Activated T-helper 9 cell treated with anti-CD3 and anti-CD28 coated beads, Interleukin-2, amount 50 U/mL, for 16 hours (primary cell): ENCODE results near the gene KLK11.

ENCODE experiments used
- DNase-seq: peaks from one replicate; pipeline ENCODE4 v3.0.0-alpha.2; 2020; ENCODE audit warnings: low read depth

KLK11 gene, protein sequence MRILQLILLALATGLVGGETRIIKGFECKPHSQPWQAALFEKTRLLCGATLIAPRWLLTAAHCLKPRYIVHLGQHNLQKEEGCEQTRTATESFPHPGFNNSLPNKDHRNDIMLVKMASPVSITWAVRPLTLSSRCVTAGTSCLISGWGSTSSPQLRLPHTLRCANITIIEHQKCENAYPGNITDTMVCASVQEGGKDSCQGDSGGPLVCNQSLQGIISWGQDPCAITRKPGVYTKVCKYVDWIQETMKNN

DNA sequence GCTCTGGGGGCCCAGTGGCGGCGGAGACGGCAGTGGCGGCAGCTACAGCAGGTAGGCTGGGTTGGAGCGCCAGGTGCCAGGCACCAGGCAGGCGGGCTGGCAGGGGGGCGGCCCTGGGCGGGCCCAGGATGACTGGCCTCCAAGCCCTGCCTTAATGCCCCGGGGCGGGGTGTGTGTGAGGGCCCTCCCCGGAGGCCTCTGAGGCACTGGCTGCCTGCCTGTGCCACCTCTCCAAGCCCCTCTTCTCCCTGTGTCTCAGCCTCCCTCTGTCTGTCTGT is at the start of gene KLK11:
Gene KLK11, minus strand, starts transcription at position 63 of the 278 bp plus-strand sequence. CDS start 985 bp downstream, outside the sequence.
- DNase-seq, result no peak

DNA sequence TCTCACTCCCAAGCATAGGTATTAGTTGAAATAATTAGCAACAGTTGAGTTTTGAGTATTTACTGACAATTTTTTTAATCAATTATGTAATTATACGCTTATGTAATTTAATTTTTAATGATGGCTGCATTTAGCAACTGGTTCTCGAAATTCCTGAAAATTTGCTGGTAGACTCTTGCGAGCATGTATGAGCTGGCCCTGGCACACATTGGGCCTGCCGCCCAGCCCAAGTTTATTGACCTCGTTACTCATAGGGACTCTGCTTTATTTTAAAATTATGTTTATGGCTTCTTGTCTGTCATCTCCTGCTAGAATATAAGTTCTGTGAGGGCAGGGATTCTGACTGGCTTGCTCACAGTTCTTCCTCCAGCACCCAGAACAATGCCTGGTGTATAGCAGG is 49.6 kb upstream of the KLK11 start:
- no peak for DNase-seq

DNA sequence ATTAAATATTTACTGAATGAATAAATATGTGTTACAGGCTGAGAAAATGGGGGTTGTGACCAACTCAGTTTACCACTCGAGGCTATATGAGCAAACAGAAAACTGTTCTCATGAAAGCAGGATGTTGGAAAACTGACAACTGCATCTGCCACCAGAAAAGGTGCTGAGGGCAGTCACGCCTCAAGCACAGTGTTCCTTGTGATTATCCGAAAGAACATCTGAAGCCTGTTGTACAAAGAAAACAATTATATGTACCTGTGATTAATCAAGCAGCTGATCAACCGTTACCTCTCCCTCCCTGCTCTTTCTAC is 44.6 kb upstream of the KLK11 start:
- no peak for DNase-seq

DNA sequence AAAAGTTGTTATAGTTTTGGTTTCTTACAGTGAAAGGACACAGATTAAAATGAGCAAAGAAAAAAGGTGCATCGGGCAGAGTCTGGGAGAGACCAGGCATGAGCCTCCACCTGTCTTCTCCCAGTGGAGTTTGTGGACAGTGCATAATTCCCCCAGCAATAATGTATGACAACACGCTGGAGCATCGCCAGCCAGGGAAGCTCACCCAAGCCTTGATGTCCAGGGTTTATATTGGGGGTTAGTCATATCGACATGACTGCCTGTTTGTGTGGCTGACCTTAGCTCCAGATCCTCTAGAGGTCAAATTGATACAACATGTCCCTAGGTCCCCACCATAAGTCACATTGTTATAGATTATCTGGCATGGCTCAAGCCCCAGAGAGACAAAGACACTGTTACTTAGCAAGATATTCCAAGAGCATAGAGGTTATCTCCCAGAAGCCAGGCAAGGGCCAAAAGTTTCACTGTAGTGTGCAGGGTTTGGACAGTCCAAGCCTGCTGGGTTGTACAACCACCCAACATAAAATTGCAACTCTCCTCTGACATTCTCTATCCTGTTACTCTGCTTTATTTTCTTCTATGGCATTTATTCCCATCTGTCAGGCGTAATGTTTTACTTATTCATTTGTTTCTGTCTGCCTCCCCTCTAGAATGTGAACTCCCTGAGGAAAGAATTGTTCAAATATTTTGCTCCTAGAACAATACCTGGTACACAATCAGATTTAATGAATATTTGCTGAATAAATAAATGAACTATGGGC is 44.1 kb upstream of the KLK11 start:
- DNase-seq, result no peak

DNA sequence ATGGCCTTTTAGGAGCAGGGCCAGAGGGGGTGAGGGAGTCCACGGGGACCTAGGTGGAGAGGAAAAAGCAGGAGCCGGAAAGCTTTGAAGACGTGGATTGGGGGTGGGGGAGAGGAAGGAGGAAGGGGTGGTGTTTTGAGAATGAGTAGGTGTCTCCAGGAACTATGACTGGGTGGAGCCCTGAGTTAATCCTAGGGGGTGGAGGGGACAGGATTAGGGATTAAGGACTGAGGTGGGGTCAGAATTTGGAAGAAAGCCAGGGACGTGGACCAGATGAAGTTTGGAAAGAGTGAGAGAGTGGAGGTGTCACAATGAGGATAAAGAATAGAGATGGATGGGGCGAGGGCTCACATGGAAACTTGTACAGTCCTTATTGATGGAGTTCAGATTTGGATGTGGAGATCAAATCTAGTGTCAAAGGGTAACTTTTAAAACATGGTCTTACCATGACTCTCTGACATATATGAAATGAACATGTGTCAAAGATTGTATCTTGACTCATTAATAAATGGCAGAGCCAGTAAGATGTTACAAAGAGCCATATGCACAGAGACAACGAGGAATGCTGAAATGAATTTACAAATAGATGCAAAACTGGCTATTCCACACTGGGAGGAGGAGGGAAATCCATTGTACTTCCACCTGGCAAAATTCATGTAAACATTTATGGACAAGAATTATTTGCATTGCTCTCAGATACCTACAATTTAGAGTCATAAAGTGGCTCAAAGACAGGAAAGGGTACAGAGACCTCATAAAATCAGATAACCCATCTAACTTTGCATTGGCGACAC is 40.2 kb upstream of the KLK11 start:
- no peak for DNase-seq

DNA sequence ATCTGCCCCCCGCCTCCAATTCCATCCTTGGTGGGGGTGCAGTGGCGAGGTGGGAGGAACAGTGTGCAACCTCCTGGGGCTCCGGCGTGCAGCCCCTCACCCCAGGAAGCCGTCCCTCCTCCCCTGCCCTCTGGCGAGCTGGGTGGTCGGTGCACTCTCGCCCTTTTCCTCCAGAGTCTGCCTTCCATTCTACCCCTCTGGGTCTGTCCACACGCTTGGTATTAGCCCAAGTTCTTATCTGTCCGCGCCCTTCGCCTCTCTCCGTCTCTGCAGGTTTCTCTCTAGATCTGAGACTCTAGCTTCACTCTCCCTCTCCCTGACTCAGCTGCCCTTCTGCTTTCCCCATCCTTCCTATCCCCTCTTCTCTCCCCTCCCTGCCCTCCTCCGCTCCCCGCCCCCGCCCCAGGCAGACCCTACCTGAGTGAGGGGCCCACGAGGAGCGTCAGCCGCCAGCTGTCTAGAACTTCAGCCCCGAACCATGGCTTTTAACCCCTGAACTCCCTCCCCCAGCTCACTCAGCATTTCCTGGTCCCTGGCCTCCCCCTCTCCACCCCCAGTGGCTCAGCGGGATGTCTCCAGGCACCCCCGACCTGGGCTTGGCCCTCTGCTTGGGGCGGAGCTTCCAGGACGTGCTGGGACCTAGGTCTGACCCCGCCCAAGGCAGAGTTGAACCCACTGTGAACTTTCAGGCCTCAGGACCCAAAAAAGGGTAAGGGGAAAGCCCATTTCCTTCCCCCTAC is 39.0 kb upstream of the KLK11 start:
- no peak for DNase-seq

DNA sequence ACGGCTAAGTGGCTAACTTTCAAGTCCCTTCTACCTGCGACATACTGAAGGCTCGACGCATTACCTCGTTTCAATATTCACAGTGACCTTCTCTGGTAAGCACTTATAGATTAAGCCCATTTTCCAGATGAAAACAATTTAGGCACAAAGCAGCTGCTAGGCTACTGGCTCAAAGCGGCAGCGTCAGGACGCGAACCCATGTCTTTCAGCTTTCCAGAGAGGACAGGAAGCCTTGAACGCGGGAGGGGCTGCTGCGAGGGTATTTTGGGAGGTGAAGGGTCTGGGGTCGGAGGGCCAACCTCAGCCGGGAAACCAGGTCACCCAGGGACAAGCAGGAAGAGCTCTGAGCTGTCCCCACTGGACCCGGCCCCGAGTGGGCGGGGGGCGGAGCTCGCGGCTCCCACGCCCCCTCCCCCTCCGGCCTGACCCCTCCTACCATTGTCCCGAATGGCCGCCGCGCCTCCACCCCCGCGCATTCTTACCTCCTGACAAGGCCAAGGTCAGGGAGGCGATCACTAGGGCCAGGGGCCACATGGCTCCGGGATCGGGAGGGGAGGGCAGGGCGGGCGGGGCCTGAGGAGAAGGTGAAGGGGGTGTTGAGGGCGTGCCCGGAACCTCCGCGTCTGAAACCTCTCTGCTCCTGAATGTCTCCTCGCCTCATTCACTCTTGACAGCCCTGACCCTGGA is 38.3 kb upstream of the KLK11 start, which contains the start of gene KLK13:
Gene KLK13, minus strand, starts transcription at position 559 of the 687 bp plus-strand sequence. Its CDS starts 25 bp downstream, at position 534.
- DNase-seq, result no peak

DNA sequence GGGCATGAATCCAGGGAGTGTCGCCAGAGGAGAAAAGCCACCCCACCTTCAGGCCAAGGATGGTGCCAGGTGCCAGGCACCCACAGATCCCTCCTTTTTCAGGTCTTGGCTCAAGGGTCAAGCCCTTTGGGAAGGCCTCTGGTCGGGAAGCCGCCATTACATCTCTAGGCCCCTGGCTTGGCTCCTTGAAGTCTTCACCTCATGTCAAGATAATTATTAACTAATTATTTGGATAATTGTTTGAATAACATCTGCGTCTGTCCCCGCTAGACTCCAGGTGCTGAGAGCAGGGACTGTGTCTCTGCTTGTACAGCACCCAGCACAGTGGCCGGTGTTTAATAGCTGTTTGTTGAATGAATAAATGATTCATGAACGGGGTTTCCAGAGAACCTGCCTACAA is 37.2 kb upstream of the KLK11 start:
- no peak for DNase-seq

DNA sequence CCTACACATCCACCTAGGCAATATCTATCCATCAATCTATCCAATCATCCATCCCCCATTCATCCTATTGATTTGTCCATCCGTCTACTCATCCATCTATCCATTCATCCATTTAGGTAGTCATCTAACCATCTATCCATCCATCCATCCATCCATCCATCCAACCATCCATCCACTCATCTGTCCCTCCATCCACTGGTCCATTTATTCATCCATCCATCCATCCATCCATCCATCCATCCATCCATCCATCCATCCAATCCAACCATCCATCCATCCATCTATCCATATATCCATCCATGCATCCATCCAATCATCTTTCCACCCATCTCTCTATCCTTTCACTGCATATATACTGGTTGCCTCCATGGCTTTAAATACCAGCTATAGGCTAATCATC is 34.6 kb upstream of the KLK11 start:
- no peak for DNase-seq

DNA sequence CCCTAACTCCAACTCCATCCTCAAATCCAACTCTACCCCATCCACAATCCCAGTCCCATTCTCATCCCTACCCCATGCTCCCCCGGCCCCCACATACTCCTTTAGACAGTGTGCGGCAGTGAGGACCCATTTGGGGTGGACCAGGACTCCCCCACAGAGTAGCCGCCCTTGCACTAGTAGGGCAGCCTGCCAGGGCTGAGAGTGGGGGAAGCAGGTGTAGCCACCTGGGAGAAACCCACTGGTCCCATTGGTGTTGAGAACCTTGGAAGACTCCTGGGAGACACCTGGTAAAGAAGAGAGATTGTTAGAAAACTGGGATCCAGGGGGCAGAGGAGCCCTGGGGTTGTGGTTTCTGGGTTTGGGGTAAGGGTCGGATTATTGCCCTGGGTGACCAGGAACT is 33.9 kb upstream of the KLK11 start:
- DNase-seq, result no peak

DNA sequence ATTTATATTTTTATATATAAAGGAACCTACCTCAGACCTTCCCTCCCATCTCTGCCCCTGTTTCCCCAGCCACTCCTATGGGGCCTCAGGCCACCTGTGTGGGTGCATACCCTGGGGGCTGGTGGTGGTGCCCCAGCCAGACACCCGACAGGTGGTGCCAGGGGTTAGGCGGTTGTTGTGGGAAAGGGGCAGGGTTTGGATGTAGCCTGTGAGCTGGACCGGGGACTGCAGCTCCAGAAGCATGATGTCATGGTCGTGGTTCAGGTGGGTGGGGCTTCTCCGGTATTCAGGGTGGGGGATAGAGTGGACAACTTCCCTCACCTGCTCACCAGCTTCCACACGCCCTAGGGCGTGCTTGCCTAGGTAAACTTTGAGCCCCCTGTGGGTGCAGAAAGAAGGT is 33.3 kb upstream of the KLK11 start:
- DNase-seq, result no peak

DNA sequence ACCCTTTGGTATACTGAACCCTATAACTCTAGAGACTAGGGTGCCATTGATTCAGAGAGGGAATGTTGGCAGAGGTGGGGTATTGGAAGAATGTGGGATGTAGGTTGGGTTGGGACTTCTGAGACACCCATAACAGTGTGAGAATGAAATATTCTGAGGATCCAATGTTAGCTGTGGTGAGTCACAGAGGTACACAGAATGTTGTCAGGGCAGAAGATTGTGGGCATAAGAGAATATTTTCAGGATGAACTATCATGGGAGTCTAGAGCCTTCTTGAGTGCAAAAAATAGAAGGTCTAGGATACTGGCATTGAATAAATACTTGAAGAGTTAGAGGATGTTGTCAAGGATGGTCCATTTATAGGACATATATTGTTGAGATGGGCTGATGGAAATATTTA is 29.4 kb upstream of the KLK11 start:
- no peak for DNase-seq

DNA sequence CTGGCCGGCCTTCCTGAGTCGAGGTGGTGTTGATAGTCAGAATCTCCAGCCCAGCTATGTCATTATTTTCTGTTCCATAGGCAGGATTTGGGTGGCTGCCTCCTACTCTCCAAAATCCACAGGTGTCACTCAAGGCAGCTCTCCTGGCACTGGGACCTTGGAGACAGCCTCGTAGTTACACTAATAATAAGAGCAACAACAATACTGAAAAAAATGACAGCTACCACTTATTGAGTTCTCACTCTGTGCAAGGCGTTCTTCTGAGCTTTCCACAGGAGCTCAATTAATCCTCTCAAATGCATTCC is 20.6 kb upstream of the KLK11 start:
- no peak for DNase-seq

DNA sequence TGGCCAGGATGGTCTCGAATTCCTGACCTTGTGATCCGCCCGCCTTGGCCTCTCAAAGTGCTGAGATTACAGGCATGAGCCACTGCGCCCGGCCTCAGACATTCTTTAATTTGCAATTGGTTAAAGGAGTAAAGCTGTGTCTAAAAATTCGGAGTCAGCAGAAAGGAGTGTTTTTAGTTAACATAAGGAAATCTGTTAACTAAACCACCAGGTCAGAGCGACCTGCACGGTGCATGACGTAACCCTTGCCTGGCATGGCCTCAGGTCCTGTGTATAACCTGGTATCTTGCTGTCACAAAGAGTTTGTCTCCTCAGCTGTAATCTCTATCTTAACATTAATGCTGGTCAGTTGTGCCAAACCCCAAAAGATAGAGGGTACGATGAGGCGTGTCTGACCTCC is 17.9 kb upstream of the KLK11 start:
- no peak for DNase-seq

DNA sequence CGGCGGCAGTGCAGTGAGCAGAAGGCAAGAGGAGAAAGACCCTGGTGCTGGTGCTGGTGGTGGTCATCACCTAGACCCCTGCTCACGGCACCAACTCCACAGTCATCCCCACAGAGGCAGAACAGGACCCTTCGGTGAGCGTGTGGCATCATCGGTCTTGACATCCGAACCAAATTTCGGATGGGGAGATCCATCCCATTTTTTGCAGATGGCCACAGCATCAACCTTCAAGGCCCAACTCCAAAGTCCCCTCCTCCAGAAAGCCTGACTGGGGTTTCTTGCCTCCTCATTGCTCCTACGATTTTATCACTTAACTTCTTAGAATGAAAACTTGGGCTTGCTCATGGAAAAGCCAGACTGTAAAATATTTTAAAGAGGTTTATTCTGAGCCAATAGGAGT is 17.1 kb upstream of the KLK11 start:
- no peak for DNase-seq

DNA sequence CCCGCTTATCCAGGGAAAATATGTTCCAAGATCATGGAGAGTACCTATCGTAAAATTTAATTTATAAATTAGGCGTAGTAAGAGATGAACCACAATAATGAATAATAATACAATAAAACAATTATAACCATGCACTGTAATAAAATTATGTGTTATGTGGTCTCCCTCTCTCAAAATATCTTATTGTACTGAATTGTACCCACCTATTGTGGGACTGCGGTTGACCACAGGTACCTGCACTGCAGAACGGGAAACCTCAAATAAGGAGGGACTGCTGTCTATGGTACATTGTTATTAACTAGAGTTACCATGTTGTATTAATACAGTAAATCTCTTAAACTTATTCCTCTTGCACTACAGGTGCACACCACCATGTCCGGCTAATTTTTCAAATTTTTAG is 13.7 kb upstream of the KLK11 start:
- no peak for DNase-seq

DNA sequence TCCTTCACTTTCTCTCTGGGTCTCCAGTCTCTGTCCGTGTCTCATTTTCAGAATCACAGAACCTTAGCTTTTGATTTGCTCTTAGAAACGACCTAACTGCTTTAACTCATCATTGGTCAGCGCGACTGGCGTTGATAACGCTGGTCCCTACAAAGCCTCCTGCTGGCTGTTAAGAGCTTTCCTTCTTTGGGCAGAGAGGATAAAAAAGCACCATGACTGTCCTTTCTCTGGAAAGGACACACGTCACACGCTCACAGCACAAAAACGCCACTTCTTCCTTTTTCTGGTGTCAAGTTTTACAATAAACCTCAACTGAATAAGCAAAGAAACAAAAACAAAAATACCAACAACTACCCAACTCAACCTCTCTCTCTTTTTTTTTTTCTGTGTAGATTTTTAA is 10.1 kb upstream of the KLK11 start:
- DNase-seq, result no peak

DNA sequence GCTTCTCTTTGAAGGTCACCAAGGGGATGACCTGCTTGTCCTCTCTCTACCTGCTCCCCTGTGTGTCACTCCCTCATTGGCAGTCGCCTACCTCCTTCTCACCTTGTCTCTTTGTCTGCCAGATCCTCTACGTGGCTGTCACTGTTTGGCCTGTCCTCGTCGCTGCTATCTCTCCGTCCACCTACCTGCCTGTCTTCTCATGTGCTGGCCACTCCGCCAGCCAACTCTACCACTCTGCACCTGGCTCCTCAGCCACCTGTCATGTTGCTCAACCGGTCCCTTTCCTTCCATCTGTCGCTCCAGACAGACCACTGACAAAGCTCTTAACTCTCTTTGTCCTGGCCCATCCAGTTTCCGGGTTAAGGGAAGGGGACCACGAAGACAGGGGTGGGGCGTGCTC is 8.3 kb upstream of the KLK11 start, which contains the start of gene KLK12:
Gene KLK12, minus strand, starts transcription at position 299 of the 400 bp plus-strand sequence. CDS start 381 bp downstream, outside the sequence.
- DNase-seq, result no peak

DNA sequence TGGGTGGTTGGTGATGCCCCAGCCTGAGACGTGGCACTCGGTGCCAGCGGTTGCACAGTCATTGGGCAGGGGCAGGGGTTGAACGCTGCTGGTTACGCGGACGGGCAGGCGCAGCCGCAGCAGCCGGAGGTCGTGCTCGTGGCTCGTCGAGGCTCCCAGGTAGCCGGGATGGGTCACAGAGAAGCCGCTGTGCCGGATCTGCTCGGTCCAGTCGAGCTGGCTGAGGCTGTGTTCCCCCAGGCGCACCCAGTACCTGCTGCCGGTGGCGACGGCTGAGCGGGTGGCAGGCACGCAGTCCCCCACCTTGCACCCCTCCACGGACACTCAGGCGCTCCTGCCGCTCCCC is 5.4 kb upstream of the KLK11 start:
- DNase-seq, result no peak

DNA sequence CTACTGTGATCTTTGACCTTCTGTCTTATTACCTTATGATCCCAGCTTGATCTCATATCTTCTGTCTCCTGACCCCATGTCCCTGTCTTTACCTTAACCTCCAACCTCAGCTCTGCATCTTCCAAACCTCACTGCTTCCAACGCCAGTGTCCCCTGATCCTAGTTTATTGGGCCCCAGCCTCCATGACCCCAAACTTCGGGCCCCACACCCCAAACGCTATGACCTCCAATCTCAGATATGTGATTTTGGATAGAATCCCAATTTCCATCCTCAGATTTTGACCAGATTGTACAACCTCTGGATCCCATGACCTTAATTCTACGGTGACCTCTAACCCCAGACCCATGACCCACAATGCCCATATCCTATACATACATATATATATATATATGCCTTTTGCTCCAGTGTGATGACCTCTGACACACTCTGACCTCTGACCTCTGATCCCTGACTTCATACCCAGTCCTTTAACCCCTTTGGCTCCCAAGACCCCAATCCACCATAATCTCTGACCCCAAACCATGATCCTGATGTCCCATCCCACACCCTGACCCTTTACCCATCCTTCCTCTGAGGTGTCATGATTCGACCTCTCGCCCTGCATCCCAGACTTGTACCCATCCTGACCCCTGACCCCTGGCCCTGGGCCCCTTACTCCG is 4.9 kb upstream of the KLK11 start:
- DNase-seq, result no peak

DNA sequence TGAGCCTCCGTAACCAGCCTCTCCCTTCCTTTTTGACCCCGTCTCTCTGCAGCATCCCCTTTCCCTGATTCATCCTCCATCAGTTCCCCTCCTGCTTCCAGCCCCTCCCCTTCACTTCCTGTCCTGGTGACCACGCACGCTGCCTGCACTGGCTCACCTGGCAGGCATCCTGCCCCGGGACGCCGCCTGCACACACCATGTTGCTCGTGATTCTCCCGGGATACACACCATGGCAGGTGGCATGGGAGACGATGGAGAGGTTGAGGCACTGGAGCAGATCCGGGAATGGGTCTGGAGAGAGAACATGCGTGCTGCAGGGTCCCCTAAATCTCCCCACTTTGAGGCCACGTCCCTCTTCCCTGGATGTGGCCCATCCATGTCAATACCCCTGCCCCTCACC is 4.2 kb upstream of the KLK11 start:
- no peak for DNase-seq

DNA sequence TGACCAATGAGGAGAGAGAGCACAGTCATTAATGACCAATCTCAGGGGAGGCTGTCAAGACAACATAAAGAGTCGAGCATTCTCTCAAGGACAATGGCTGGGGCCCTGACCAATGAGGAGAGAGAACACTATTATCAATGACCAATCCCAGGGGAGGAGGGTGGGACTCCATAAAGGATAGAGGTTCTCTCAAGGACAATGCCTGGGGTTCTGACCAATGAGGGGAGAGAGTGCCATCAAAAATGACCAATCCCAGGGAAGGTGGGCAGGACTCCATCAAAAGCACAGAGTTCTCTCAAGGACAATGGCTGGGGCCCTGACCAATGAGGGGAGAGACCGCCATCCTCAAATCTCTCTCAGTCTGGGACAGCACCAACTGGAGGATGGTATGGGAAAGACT is 3.3 kb upstream of the KLK11 start:
- no peak for DNase-seq
